GM12865 (cell line): ENCODE results near the gene CNTNAP2.

Experiments
- DNase-seq: peaks from one replicate; pipeline ENCODE4 v3.0.0; 2010; ENCODE audit warnings: low read depth
- H3K4me3 ChIP-seq: 2 replicates; pipeline ENCODE4 v1.5.1; 2011; ENCODE audit warnings: mild to moderate bottlenecking, low read depth, low read length, control low read depth
- TF ChIP-seq, protein P1 (sequence below): IDR thresholded peaks from 2 replicates; pipeline ENCODE4 v1.5.1; 2011; ENCODE audit warnings: low read length, control low read depth, low read depth, inconsistent platforms; ENCODE audit not compliant: insufficient read depth; ENCODE audit errors: missing control alignments

CNTNAP2 gene

GRCh38 chr7:147859486-147859885, 1742.9 kb downstream of the CNTNAP2 start:
- TF ChIP-seq, protein P1, sequence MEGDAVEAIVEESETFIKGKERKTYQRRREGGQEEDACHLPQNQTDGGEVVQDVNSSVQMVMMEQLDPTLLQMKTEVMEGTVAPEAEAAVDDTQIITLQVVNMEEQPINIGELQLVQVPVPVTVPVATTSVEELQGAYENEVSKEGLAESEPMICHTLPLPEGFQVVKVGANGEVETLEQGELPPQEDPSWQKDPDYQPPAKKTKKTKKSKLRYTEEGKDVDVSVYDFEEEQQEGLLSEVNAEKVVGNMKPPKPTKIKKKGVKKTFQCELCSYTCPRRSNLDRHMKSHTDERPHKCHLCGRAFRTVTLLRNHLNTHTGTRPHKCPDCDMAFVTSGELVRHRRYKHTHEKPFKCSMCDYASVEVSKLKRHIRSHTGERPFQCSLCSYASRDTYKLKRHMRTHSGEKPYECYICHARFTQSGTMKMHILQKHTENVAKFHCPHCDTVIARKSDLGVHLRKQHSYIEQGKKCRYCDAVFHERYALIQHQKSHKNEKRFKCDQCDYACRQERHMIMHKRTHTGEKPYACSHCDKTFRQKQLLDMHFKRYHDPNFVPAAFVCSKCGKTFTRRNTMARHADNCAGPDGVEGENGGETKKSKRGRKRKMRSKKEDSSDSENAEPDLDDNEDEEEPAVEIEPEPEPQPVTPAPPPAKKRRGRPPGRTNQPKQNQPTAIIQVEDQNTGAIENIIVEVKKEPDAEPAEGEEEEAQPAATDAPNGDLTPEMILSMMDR, result no peak

DNA sequence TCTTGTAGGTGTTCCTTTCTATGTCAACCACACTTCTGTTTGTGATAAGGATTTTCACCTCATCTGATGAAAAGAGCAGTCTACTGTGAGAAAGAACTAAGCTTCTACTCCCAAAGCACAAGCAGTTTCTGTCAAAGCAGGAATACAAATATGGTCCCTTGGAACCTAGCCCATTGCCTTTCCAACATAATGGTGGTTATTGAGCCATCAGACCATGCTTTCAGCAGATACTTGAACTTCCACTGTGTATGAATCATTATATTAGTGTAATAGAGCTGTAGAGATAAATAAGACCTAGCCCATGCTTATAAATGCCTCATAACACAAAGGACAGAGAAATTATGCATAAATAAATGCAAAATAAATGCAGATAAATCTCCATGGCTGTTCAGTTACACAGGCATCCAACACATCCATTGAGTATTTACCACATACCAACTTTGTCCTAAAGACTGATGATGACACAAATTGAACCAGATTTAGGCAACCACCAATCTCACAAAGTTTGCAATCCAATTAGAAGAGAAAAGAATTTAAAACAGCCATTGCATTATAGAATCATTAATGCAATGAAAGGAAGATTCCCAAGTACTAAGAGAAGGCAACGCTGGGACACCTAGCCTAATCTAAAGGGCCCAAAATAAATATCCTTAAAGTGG, 1744.6 kb downstream of the CNTNAP2 start:
- DNase-seq, result no peak
- TF ChIP-seq, protein P1, result no peak

More at GRCh38 chr7:147859486-147859885, 1742.9 kb downstream of the CNTNAP2 start:
- DNase-seq, result no peak
- no peak overlapping the region for H3K4me3 ChIP-seq

DNA sequence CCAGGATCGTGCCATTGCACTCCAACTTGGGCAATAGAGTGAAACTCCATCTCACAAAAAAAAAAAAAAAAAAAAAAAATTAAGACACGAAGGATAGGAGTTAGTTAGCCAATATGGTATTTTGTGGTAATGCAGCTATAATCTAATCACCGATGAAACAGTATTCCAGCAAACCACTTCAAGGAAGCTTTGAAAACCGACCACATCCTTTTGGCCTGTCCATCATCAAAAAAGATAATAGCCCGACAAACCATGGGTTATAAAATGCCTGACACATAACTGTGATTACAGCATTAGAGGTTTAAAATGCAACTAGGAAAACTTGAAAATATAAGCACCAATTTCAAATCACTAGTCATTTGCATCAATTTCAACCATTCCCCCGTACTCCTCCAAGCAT, 1745.3 kb downstream of the CNTNAP2 start:
- DNase-seq, result no peak
- H3K4me3 ChIP-seq, result no peak overlapping the region
- TF ChIP-seq, protein P1, result no peak

More for the DNA sequence above, 1744.6 kb downstream of the CNTNAP2 start:
- H3K4me3 ChIP-seq, result no peak overlapping the region

DNA sequence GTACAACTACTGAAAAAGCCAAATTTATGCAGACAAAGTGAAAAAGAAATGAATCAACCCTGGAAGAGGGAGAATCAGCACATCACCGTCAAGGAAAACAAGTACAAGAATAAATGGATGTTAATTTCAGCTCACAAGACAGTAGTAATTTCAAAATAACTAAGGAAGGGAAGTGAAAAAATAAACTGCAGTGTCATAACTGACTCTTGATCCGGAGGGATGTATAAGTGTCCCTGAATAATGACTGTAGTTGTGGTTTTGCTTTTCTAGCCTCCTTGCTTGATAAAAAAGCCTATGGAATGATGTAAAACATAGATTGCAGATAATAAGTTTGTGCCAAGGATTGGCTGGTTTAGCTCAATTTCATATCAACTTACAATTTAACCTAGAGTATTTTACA, 1752.9 kb downstream of the CNTNAP2 start:
- no peak overlapping the region for H3K4me3 ChIP-seq
- DNase-seq, result no peak
- TF ChIP-seq, protein P1, result no peak

- TF ChIP-seq, protein P1, result no peak
- no peak overlapping the region for H3K4me3 ChIP-seq
- no peak for DNase-seq
Observed at GRCh38 chr7:147878912-147879661, 1762.5 kb downstream of the CNTNAP2 start.

DNA sequence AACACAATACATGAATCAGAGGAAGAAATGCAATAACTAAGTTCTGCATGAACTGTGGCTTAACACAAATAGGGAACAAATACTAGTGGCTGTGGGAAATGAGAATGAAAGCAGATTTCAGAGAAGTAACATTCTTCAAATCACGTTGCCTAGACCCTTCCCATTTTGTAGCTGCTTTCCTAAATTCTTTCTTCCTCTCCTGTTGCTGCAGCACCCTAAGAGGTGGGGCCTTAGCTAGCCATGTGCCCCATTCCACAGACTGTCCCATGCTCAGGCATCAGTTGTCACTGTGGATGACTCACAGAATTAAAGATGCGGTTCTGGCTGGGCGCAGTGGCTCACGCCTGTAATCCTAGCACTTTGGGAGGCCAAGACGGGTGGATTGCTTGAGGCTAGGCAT, 1769.3 kb downstream of the CNTNAP2 start:
- no peak overlapping the region for H3K4me3 ChIP-seq
- no peak for DNase-seq
- TF ChIP-seq, protein P1, result no peak
